Medulla oblongata (tissue), 1 donor: ENCODE data around the gene CDC73.
"Not testable (repeated sequence)": the region's sequence is repeated elsewhere in the genome, so short reads cannot be mapped to it uniquely, and the experiment has no call there.

Experiments used
- DNase-seq: peaks from one replicate; pipeline ENCODE4 v3.0.0-alpha.2; 2015; ENCODE audit errors: extremely low spot score

The CDC73 gene

GRCh38 chr1:193288548-193289080 is 166.8 kb downstream of the CDC73 start:
- not testable (repeated sequence) for DNase-seq

DNA sequence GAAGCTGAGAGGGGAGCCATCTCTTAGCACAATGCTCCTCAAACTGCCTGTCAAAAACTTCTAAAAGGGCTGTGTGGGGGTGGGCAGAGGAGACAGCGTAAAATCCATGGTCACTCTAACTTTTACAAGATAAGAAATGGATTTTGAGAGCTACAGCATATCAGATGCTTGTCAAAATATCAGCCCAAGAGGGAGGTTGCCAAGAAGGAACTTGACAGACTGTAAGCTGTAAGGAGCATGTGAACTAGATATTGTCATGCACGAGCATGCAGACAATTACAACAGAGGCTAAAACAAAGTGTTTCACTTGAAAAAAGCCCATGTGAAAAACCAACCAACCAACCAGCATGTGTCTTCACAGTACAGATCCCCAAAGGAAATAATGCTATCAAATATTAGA is 171.9 kb downstream of the CDC73 start:
- DNase-seq, result no peak

DNA sequence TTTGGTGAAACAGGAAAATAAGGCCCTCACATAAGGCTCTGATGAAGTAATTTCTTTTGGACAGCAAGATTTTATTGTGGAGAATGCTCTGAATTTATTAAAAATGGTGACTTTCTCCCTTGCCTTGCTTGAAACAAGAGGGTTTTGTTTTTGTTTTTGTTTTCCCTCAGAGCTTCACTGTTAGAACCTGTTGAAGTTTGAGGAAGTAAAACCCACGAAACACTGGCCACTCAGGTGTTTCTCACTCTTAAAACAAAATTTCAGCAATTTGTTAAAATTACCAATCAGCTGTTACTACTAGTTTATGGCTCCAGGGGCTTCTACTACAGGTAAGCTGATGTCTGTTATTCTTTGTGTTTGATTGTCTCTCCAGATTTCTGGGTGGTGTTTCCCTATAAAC is 177.2 kb downstream of the CDC73 start:
- no peak for DNase-seq

GRCh38 chr1:193301746-193302145 is 179.9 kb downstream of the CDC73 start:
- no peak for DNase-seq

DNA sequence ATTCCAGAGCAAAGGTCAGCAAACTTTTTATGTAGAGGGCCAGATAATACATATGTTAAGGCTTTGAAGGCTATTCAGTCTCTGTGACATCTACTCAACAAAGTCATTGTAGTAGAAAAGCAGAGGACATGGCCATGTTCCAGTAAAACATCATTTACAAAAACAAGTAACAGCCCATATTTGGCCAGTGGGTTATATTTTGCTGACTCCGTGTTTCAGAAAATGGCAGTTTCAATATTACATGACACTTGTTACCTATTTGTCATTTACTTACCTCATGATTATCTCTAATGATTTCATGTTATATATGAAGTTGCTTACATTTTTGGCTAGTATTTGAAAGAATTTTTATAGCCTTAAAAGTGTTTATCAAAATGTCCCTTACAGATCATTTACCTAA is 182.0 kb downstream of the CDC73 start:
- DNase-seq, result no peak
